SK-N-SH (cell line): Measurements from ENCODE around the gene CA12. TPM values are rescaled to one million over a fixed set of nuclear protein-coding genes. Genes with fewer than 3 reads are reported as not detected.
A peak's percentile ranks its signal among the peaks of the same experiment; 100 is the strongest.

ENCODE experiments used
- CTCF ChIA-PET: fragments of 300-600, 350-600 bp; formaldehyde crosslinking; extraction: SDS; loops from one replicate; lab custom pipeline; 2021; lab: Yijun Ruan, JAX
- POLR2A ChIA-PET: fragments of 350-600 bp; sonication (Branson Sonifier 250); formaldehyde crosslinking; extraction: SDS; loops from one replicate; lab custom pipeline; 2020; ENCODE audit warnings: antibody characterized with exemption, inconsistent platforms; lab: Yijun Ruan, JAX
- DNase-seq: peaks from one replicate; pipeline ENCODE4 v3.0.0; 2012
- H2AFZ ChIP-seq: fragments of 200-600 bp; sonication (generic); 2 replicates; pipeline ENCODE4 v1.8.1; 2016; ENCODE audit warnings: antibody characterized with exemption, mild to moderate bottlenecking, low read depth
- H3F3A ChIP-seq: fragments of 200-600 bp; sonication (generic); replicated peaks from 2 replicates; pipeline ENCODE3; 2016; ENCODE audit warnings: antibody characterized with exemption, mild to moderate bottlenecking; ENCODE audit not compliant: insufficient read depth
- H3K27ac ChIP-seq, 2 experiments: fragments of 200-500 bp in 1 of 2; fragments of 200-600 bp in 1 of 2; sonication (Bioruptor generic) in 1 of 2; sonication (generic), shearing (Covaris generic) in 1 of 2; 2 replicates each; pipeline versions ENCODE4 v1.5.1 to v1.6.1; 2014 to 2016; ENCODE audit warnings: low read depth in 2 of 2, inconsistent platforms in 1 of 2, low read length in 1 of 2, mild to moderate bottlenecking in 1 of 2, mixed read lengths in 1 of 2
- H3K27me3 ChIP-seq: fragments of 200-600 bp; sonication (generic), shearing (Covaris generic); 2 replicates; pipeline ENCODE4 v1.6.1; 2016; ENCODE audit warnings: mixed run types; ENCODE audit not compliant: insufficient read depth
- H3K36me3 ChIP-seq, 2 experiments: fragments of 200-500 bp in 1 of 2; fragments of 200-600 bp in 1 of 2; sonication (Bioruptor generic) in 1 of 2; sonication (generic) in 1 of 2; replicated peaks in 1 of 2; 2 replicates each; pipeline versions ENCODE3 to v1.5.1; 2014 to 2016; ENCODE audit warnings: low read length in 1 of 2, mild to moderate bottlenecking in 1 of 2; ENCODE audit not compliant: insufficient read depth in 2 of 2, control insufficient read depth in 1 of 2
- H3K4me1 ChIP-seq, 2 experiments: fragments of 200-500 bp in 1 of 2; fragments of 200-600 bp in 1 of 2; sonication (Bioruptor generic) in 1 of 2; sonication (generic), shearing (Covaris generic) in 1 of 2; 2 replicates each; pipeline versions ENCODE4 v1.5.1 to v1.6.1; 2014 to 2016; ENCODE audit warnings: low read depth in 1 of 2, low read length in 1 of 2, mixed run types in 1 of 2; ENCODE audit not compliant: insufficient read depth in 2 of 2, control insufficient read depth in 1 of 2
- H3K4me2 ChIP-seq: fragments of 200-600 bp; sonication (generic), shearing (Covaris generic); 2 replicates; pipeline ENCODE4 v1.6.1; 2017; ENCODE audit warnings: mixed run types
- H3K4me3 ChIP-seq, 2 experiments: fragments of 200-500 bp in 1 of 2; fragments of 200-600 bp in 1 of 2; sonication (Bioruptor generic) in 1 of 2; sonication (generic), shearing (Covaris generic) in 1 of 2; 2 replicates each; pipeline versions ENCODE4 v1.5.1 to v1.8.1; 2014 to 2016; ENCODE audit warnings: low read depth in 2 of 2, inconsistent platforms in 1 of 2, low read length in 1 of 2, mild to moderate bottlenecking in 1 of 2, mixed read lengths in 1 of 2, moderate library complexity in 1 of 2
- H3K79me2 ChIP-seq: fragments of 200-600 bp; sonication (generic); 2 replicates; pipeline ENCODE4 v1.8.1; 2017; ENCODE audit warnings: mild to moderate bottlenecking; ENCODE audit not compliant: insufficient read depth
- H3K9ac ChIP-seq: fragments of 200-600 bp; sonication (generic); 2 replicates; pipeline ENCODE4 v1.6.1; 2017; ENCODE audit warnings: mixed run types
- H3K9me2 ChIP-seq: fragments of 200-600 bp; sonication (generic); 2 replicates; pipeline ENCODE4 v1.6.1; 2017; ENCODE audit warnings: mixed run types
- H3K9me3 ChIP-seq: fragments of 200-600 bp; sonication (generic); 2 replicates; pipeline ENCODE4 v1.6.1; 2017; ENCODE audit warnings: mixed run types, mild to moderate bottlenecking, moderate library complexity
- H4K20me1 ChIP-seq: fragments of 200-600 bp; sonication (generic); 2 replicates; pipeline ENCODE4 v1.6.1; 2017; ENCODE audit warnings: mild to moderate bottlenecking, mixed run types; ENCODE audit not compliant: insufficient read depth
- EP300 ChIP-seq, 2 experiments: IDR thresholded peaks; 2 replicates each; pipeline versions ENCODE4 v1.4.0 to v1.6.1; 2012; ENCODE audit warnings: borderline replicate concordance in 1 of 2, low read depth in 1 of 2, low read length in 1 of 2
- EZH2phosphoT487 ChIP-seq: fragments of 200-600 bp; sonication (generic); IDR thresholded peaks from 2 replicates; pipeline ENCODE4 v1.6.1; 2017; ENCODE audit warnings: low read depth, mixed run types, mild to moderate bottlenecking, antibody characterized with exemption, moderate library complexity, borderline replicate concordance
- FOXJ3 ChIP-seq: sonication (generic); formaldehyde crosslinking; IDR thresholded peaks from 2 replicates; pipeline ENCODE4 v1.5.1; 2020; ENCODE audit warnings: mild to moderate bottlenecking, missing genetic modification reagents
- POLR2AphosphoS5 ChIP-seq: IDR thresholded peaks from 2 replicates; pipeline ENCODE4 v1.6.1; 2012; ENCODE audit warnings: low read depth, low read length
- REST ChIP-seq: IDR thresholded peaks from 2 replicates; pipeline ENCODE4 v1.6.1; 2012; ENCODE audit warnings: mild to moderate bottlenecking, low read depth, low read length, moderate library complexity
- TAF1 ChIP-seq: IDR thresholded peaks from 2 replicates; pipeline ENCODE4 v1.6.1; 2012; ENCODE audit warnings: low read depth, mild to moderate bottlenecking, low read length, moderate library complexity, borderline replicate concordance
- WGBS: methylation state at CpG from one replicate; pipeline ENCODE4 v1.1.6; 2017; ENCODE audit warnings: low lambda C conversion rate; 5-methylcytosine and 5-hydroxymethylcytosine counted together
- polyA plus RNA-seq, 3 experiments: library from polyadenylated mRNA; depleted of rRNA; stranded (reverse); fragments of >200 nt; gene quantifications; 2 replicates each; pipeline ENCODE4 v1.2.3, GENCODE V29; 2012

The CA12 gene
- polyA plus RNA-seq, 1 of the 3 experiments (the other 2 are of a cell fraction), result 39.4 TPM

- no peak for TF ChIP-seq REST
Observed at GRCh38 chr15:63308947-63309346, 72.7 kb downstream of the CA12 start (continued).

DNA sequence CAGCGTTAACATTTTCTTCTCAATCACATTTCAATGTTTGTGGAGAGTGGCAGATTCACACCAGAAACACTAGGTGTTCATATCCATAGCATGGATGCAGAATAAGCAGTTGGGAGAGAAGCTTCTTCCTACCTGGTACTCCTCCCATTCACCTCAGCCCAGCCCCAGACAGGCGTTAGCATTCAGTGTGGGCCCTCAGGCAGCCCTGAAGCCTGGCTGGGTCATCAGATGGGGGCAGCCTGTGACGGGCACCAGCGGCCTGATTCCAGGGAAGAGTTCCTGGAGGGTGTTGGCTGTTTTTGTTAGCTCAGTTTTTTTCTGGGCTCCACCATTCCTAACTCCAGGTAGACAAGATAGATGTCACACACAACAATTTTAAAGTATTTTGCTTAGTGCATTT, 73.2 kb downstream of the CA12 start:
- no peak overlapping the region for H3K27ac ChIP-seq
- ChIA-PET POLR2A (no interaction called here), CTCF (interaction anchor here (1.0 to 5.4 kb wide), 4 partner anchors 14 to 94 kb away, joined by 3 to 32 read pairs (median 3); no protein-coding TSS in a partner anchor)
- no peaks in the 10 kb centered on the region for H3F3A ChIP-seq
- no peak for DNase-seq
- no peak overlapping the region for H2AFZ ChIP-seq
- no peak overlapping the region for H3K9ac ChIP-seq
- peaks cover 0 to 10% of the 10 kb centered on the region in 2 experiments; a peak in 3 of 4 replicates for H3K4me1 ChIP-seq
- no peak overlapping the region for H3K4me2 ChIP-seq
- peaks cover 11 to 13% of the 10 kb centered on the region in 2 experiments for H3K36me3 ChIP-seq
- no peaks in the 10 kb centered on the region for H3K9me2 ChIP-seq
- H3K27me3 ChIP-seq, result no peaks in the 10 kb centered on the region
- no peaks in the 10 kb centered on the region for H3K9me3 ChIP-seq
- no peak overlapping the region for H3K4me3 ChIP-seq
- H3K79me2 ChIP-seq, result no peaks in the 10 kb centered on the region
- H4K20me1 ChIP-seq, result no peaks in the 10 kb centered on the region
- TF ChIP-seq EZH2phosphoT487 (no peak), TAF1 (no peak)
- 99% methylated on average over 3 of the region's 4 CpGs for WGBS

GRCh38 chr15:63306492-63307073, 75.1 kb downstream of the CA12 start:
- H4K20me1 ChIP-seq, result no peaks in the 10 kb centered on the region
- peaks cover 0 to 8% of the 10 kb centered on the region in 2 experiments; a peak in 3 of 4 replicates for H3K4me1 ChIP-seq
- peaks cover 20 to 23% of the 10 kb centered on the region in 2 experiments for H3K36me3 ChIP-seq
- no peaks in the 10 kb centered on the region for H3K79me2 ChIP-seq
- TF ChIP-seq POLR2AphosphoS5 (no peak), EP300 (IDR thresholded peaks at IDR 0.05; ENCODE audit: borderline replicate concordance in 1 of 2, low read depth in 1 of 2, low read length in 1 of 2) (peak in 1 of 2 experiments; percentile 8; a peak in 1 of 4 replicates), FOXJ3 (CRISPR knock-in tag) (peak; percentile 47; the same call in 1 of the 2 replicates)
- DNase-seq, result no peak
- H3K9me2 ChIP-seq, result no peaks in the 10 kb centered on the region
- WGBS, result 90% methylated on average over 5 of the region's 5 CpGs
- no peaks in the 10 kb centered on the region for H3F3A ChIP-seq
- CTCF ChIA-PET, result interaction anchor here (0.6 to 5.4 kb wide), 8 partner anchors 9 to 259 kb away, joined by 3 to 32 read pairs (median 4); no protein-coding TSS in a partner anchor
- H3K9ac ChIP-seq, result no peak overlapping the region
- H3K27me3 ChIP-seq, result no peaks in the 10 kb centered on the region
- H3K4me3 ChIP-seq, result no peak overlapping the region
- POLR2A ChIA-PET, result interaction anchor here (1.6 kb wide), 1 partner anchor 12 kb away, joined by 3 read pairs; no protein-coding TSS in a partner anchor
- no peak overlapping the region for H3K4me2 ChIP-seq
- no peaks in the 10 kb centered on the region for H3K9me3 ChIP-seq
- no peak overlapping the region for H2AFZ ChIP-seq
- H3K27ac ChIP-seq, result no peak overlapping the region
